Ectodermal cell (in vitro differentiated cells): ENCODE data around the gene GDPGP1.

ENCODE experiments used
- H3K27ac ChIP-seq: 2 replicates; pipeline ENCODE4 v1.7.0; 2013; ENCODE audit warnings: mild to moderate bottlenecking, low read depth, low read length; ENCODE audit not compliant: insufficient read depth, poor library complexity, severe bottlenecking
- H3K27me3 ChIP-seq: 2 replicates; pipeline ENCODE4 v1.7.0; 2013; ENCODE audit warnings: mild to moderate bottlenecking, low read length; ENCODE audit not compliant: insufficient read depth, control insufficient read depth, poor library complexity, severe bottlenecking
- H3K36me3 ChIP-seq: one replicate; pipeline ENCODE4 v1.7.0; 2013; ENCODE audit warnings: low read length; ENCODE audit not compliant: control insufficient read depth, insufficient read depth
- H3K4me1 ChIP-seq: one replicate; pipeline ENCODE4 v1.7.0; 2013; ENCODE audit warnings: low read length; ENCODE audit not compliant: control insufficient read depth, insufficient read depth
- H3K4me3 ChIP-seq: 2 replicates; pipeline ENCODE4 v1.7.0; 2013; ENCODE audit warnings: low read depth, low read length, control low read depth; ENCODE audit not compliant: insufficient read depth
- H3K9me3 ChIP-seq: 2 replicates; pipeline ENCODE4 v1.7.0; 2013; ENCODE audit warnings: mild to moderate bottlenecking, low read length, moderate library complexity; ENCODE audit not compliant: control insufficient read depth
- WGBS, 2 experiments: methylation state at CpG; one replicate each; pipeline ENCODE4 v1.1.7; 2013; ENCODE audit warnings: missing lambda C conversion rate in 2 of 2; 5-methylcytosine and 5-hydroxymethylcytosine counted together

Gene GDPGP1

DNA sequence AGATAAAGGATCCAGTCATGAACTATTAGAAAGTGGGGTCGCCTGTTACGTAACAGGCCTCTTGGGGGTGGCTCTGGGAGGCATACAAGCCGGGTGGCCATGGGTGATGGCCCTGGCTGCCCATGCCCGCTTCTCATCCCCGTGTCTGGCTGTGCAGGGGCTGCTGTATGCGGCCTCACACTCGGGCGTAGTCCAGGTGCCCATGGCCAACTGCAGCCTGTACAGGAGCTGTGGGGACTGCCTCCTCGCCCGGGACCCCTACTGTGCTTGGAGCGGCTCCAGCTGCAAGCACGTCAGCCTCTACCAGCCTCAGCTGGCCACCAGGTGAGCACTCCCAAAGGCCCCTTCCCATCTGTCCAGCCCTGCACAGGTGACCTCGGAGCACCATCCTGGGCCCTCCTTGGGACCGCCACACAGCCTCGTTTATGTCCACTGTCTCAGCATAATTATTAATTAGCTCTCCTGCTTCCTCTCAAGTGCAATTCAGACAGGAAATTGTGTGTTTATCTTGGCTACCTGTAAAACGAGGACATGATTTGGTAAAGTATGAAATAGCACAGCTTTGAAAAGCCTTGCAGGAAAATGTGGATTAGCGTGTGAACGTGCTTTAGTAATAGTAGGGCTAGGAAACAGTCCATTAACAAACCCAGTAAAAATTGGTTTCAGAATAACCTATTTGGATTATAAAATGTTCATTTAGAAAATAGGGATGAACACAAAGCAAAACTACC, 8.3 kb upstream of the GDPGP1 start:
- 94 to 95% methylated on average over 18 of the region's 18 CpGs for WGBS, 2 experiments
- Histone ChIP-seq H3K27me3 (no peaks in the 10 kb centered on the region), H3K9me3 (no peaks in the 10 kb centered on the region), H3K4me3 (no peak overlapping the region), H3K4me1 (no peaks in the 10 kb centered on the region), H3K27ac (no peak overlapping the region), H3K36me3 (peaks cover 20% of the 10 kb centered on the region)

- Histone ChIP-seq H3K9me3 (no peaks in the 10 kb centered on the region), H3K4me3 (no peak overlapping the region), H3K4me1 (no peaks in the 10 kb centered on the region), H3K27ac (no peak overlapping the region), H3K36me3 (peaks cover 20% of the 10 kb centered on the region), H3K27me3 (peaks cover under 1% of the 10 kb centered on the region)
- 94% methylated on average over 7 of the region's 7 CpGs for WGBS, 2 experiments
These were observed 6.7 kb upstream of the GDPGP1 start for GRCh38 chr15:90227336-90227735.

GRCh38 chr15:90227816-90228772, 5.9 kb upstream of the GDPGP1 start:
- no peaks in the 10 kb centered on the region for H3K9me3 ChIP-seq
- H3K4me1 ChIP-seq, result no peaks in the 10 kb centered on the region
- no peak overlapping the region for H3K27ac ChIP-seq
- H3K27me3 ChIP-seq, result peaks cover 8% of the 10 kb centered on the region
- peaks cover 20% of the 10 kb centered on the region for H3K36me3 ChIP-seq
- 94 to 96% methylated on average over 38 of the region's 38 CpGs for WGBS, 2 experiments
- no peak overlapping the region for H3K4me3 ChIP-seq

- peaks cover 10% of the 10 kb centered on the region for H3K27me3 ChIP-seq
- H3K4me3 ChIP-seq, result no peak overlapping the region
- no peaks in the 10 kb centered on the region for H3K9me3 ChIP-seq
- no peak overlapping the region for H3K27ac ChIP-seq
- no peaks in the 10 kb centered on the region for H3K4me1 ChIP-seq
- H3K36me3 ChIP-seq, result peaks cover 17% of the 10 kb centered on the region
- WGBS, 2 experiments, result 94 to 96% methylated on average over 15 of the region's 15 CpGs
These were observed 5.0 kb upstream of the GDPGP1 start for GRCh38 chr15:90228960-90229359.

GRCh38 chr15:90230071-90230494, 3.9 kb upstream of the GDPGP1 start:
- Histone ChIP-seq H3K27ac (no peak overlapping the region), H3K27me3 (peaks cover 10% of the 10 kb centered on the region), H3K4me3 (no peak overlapping the region), H3K9me3 (no peaks in the 10 kb centered on the region), H3K36me3 (peaks cover 13% of the 10 kb centered on the region), H3K4me1 (peaks cover 7% of the 10 kb centered on the region)
- 93 to 95% methylated on average over 12 of the region's 12 CpGs for WGBS, 2 experiments

DNA sequence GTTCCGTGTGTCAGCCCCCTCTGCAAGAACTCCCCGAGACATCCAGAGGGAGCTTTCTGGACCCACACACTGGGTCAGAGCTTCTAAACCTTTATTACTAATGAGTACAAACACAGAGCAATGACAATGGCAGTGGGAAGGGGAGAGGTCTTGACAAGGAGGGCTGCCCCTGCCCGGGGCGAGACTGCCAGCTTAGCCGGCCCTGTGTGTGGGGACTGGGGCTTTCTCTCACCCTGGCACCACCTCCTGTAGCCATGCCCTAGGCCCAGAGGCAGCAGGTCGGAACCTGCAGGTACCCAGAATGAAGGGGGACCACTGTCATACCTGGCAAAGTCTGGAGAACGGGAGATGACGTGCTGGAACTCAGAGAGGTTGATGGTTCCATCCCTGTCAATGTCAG, 3.4 kb upstream of the GDPGP1 start:
- peaks cover 7% of the 10 kb centered on the region for H3K4me1 ChIP-seq
- WGBS, 2 experiments, result 91 to 92% methylated on average over 8 of the region's 8 CpGs
- H3K36me3 ChIP-seq, result peaks cover 8% of the 10 kb centered on the region

DNA sequence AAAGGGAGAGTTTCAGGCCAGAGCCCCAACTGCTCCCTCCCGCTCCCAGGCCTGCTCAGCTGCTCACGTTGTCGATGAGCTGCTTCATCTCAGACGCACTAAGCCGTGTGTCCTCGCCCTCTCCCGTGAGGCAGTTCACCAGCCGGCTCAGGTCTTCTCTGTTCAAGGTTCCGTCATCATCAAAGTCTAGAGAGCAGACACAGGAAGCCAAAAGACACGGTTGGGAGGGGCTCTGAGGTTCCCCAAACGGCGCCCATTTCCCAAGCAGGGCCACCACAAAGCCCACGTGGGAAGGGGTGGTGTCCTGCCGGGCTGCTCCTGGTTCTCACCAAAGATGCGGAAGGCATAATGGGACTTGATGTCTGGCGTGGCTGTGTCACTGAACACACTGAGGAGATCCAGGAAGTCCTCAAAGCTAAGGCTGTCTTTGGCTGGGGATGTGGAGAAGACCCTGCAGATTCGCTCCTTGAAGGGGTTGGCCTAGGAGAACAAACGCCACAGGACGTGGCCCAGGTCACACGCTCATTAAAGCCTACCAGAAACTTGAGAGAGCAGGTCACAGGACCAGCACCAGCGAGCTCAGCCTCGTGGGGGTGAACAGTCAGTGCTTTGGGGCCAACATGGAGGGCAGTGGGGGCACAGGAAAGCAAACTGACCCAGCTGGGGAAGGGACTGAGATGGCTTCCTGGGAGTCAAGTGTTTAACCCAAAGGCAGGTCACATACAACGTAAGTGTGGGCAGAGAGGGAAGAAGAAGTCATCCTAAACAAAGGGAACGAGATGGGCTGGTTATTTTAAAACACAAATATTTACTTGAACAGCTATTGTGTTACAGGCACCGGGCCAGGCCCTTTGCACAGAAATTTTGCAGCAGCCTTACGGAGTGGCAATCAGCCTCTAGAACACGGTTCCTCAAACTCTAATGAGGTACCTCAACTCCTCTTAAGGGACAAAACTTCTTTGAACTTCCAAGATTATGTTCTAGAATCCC, 2.7 kb upstream of the GDPGP1 start:
- Histone ChIP-seq H3K27ac (no peak overlapping the region), H3K4me1 (peaks cover 7% of the 10 kb centered on the region), H3K27me3 (peaks cover 10% of the 10 kb centered on the region), H3K4me3 (no peak overlapping the region), H3K36me3 (peaks cover 7% of the 10 kb centered on the region), H3K9me3 (no peaks in the 10 kb centered on the region)
- 90% methylated on average over 27 of the region's 27 CpGs for WGBS, 2 experiments

More for the DNA sequence above, 3.4 kb upstream of the GDPGP1 start:
- Histone ChIP-seq H3K9me3 (no peaks in the 10 kb centered on the region), H3K27me3 (peaks cover 10% of the 10 kb centered on the region), H3K4me3 (no peak overlapping the region), H3K27ac (no peak overlapping the region)

GRCh38 chr15:90232196-90232595, 1.8 kb upstream of the GDPGP1 start:
- Histone ChIP-seq H3K4me1 (peaks cover 7% of the 10 kb centered on the region), H3K27me3 (peaks cover 10% of the 10 kb centered on the region), H3K9me3 (no peaks in the 10 kb centered on the region), H3K4me3 (no peak overlapping the region), H3K36me3 (peaks cover 7% of the 10 kb centered on the region), H3K27ac (no peak overlapping the region)
- 92 to 95% methylated on average over 13 of the region's 13 CpGs for WGBS, 2 experiments

- H3K27me3 ChIP-seq, result peaks cover 10% of the 10 kb centered on the region
- no peaks in the 10 kb centered on the region for H3K9me3 ChIP-seq
- no peak overlapping the region for H3K27ac ChIP-seq
- WGBS, 2 experiments, result 18% methylated on average over 9 of the region's 9 CpGs
- peaks cover 7% of the 10 kb centered on the region for H3K4me1 ChIP-seq
- H3K4me3 ChIP-seq, result peak overlapping the region; percentile 82
- H3K36me3 ChIP-seq, result peaks cover under 1% of the 10 kb centered on the region
These were observed 1.0 kb upstream of the GDPGP1 start for GRCh38 chr15:90232941-90233386.
